GM12878 (cell line): ENCODE measurements around the gene MYO6. TPM values are rescaled to one million over a fixed set of nuclear protein-coding genes. Genes with fewer than 3 reads are reported as not detected.

Experiments used
- BRCA1 ChIP-seq: IDR thresholded peaks from 2 replicates; pipeline ENCODE4 v1.6.1; 2011; ENCODE audit warnings: low read depth, low read length, improper control_type of control experiment
- CEBPB ChIP-seq, 2 experiments: fragments of 150-350 bp in 1 of 2; IDR thresholded peaks; 2 replicates each; pipeline ENCODE4 v1.6.1; 2012 to 2014; ENCODE audit warnings: low read depth in 2 of 2, low read length in 2 of 2, borderline replicate concordance in 1 of 2, inconsistent platforms in 1 of 2
- CREB1 ChIP-seq: IDR thresholded peaks from 2 replicates; pipeline ENCODE4 v1.6.1; 2012; ENCODE audit warnings: low read depth, mild to moderate bottlenecking, inconsistent platforms
- CTCF ChIP-seq, 3 experiments: IDR thresholded peaks in 2 of 3; conservative IDR thresholded peaks in 1 of 3; 2 replicates each; pipeline ENCODE4 v1.5.1; 2011; ENCODE audit warnings: low read depth in 3 of 3, low read length in 3 of 3, mild to moderate bottlenecking in 3 of 3, control low read depth in 2 of 3, moderate library complexity in 2 of 3, inconsistent platforms in 1 of 3, mixed read lengths in 1 of 3; ENCODE audit not compliant: control insufficient read depth in 2 of 3, insufficient read depth in 1 of 3; ENCODE audit errors: extremely low read depth in 1 of 3
- ETV6 ChIP-seq, 2 experiments: fragments of 450-650 bp in 1 of 2; IDR thresholded peaks in 1 of 2; conservative IDR thresholded peaks in 1 of 2; 2 replicates each; pipeline ENCODE4 v1.6.1; 2014; ENCODE audit warnings: antibody characterized with exemption in 1 of 2, borderline replicate concordance in 1 of 2, low read depth in 1 of 2, mild to moderate bottlenecking in 1 of 2, moderate library complexity in 1 of 2
- GATAD2B ChIP-seq: fragments of 450-650 bp; conservative IDR thresholded peaks from 2 replicates; pipeline ENCODE4 v1.6.1; 2017; ENCODE audit warnings: low read depth, mild to moderate bottlenecking, moderate library complexity
- NFYB ChIP-seq: IDR thresholded peaks from 2 replicates; pipeline ENCODE4 v1.6.1; 2011; ENCODE audit warnings: low read depth, mild to moderate bottlenecking, low read length, improper control_type of control experiment, moderate library complexity; ENCODE audit not compliant: insufficient read depth
- NR2C1 ChIP-seq: fragments of 450-650 bp; IDR thresholded peaks from 2 replicates; pipeline ENCODE4 v1.6.1; 2017; ENCODE audit warnings: antibody characterized with exemption, mild to moderate bottlenecking, moderate library complexity
- POLR2AphosphoS5 ChIP-seq: IDR thresholded peaks from 2 replicates; pipeline ENCODE4 v1.6.1; 2011; ENCODE audit warnings: mild to moderate bottlenecking, low read length, inconsistent platforms
- SMARCA5 ChIP-seq: fragments of 450-650 bp; IDR thresholded peaks from 2 replicates; pipeline ENCODE4 v1.6.1; 2017; ENCODE audit warnings: mild to moderate bottlenecking
- WRNIP1 ChIP-seq: IDR thresholded peaks from 2 replicates; pipeline ENCODE4 v1.6.1; 2011; ENCODE audit warnings: low read depth, low read length, improper control_type of control experiment, borderline replicate concordance
- ZSCAN29 ChIP-seq: fragments of 450-650 bp; IDR thresholded peaks from 2 replicates; pipeline ENCODE4 v1.6.1; 2017; ENCODE audit warnings: mild to moderate bottlenecking, moderate library complexity
- polyA plus RNA-seq, 11 experiments: library from polyadenylated mRNA; depleted of rRNA in 4 of 11; unstranded in 6 of 11; stranded (reverse) in 5 of 11; fragments of >200 nt; fragmentation: Nextera tagmentation in 4 of 11; fragmentation: Illumina TruSeq in 1 of 11; extraction: Ambion mirVana in 4 of 11; extraction: Trizol in 1 of 11; gene quantifications; 1 replicate in 1 of 11; 2 replicates in 10 of 11; pipeline versions ENCODE4 v1.2.1 to v1.2.3, GENCODE V29; 2011 to 2016; ENCODE audit warnings: inconsistent platforms in 2 of 11, missing spikeins in 2 of 11, low read depth in 1 of 11
- total RNA-seq, 4 experiments: library from RNA; depleted of rRNA in 3 of 4; stranded (reverse); fragments of >200 nt in 3 of 4; fragmentation: Illumina TruSeq in 1 of 4; extraction: Trizol in 1 of 4; gene quantifications; 2 replicates each; pipeline versions ENCODE4 v1.2.1 to v1.2.3, GENCODE V29; 2013 to 2021
- TF ChIP-seq, protein P1 (sequence below): fragments of 150-350 bp; IDR thresholded peaks from 2 replicates; pipeline ENCODE4 v1.6.1; 2014; ENCODE audit warnings: mild to moderate bottlenecking, low read depth, low read length
- TF ChIP-seq, protein P2 (sequence below): IDR thresholded peaks from 2 replicates; pipeline ENCODE4 v1.6.1; 2012; ENCODE audit warnings: low read length, inconsistent platforms
- TF ChIP-seq, protein P3 (sequence below): fragments of 450-650 bp; IDR thresholded peaks from 2 replicates; pipeline ENCODE4 v1.6.1; 2017; ENCODE audit warnings: low read depth, mild to moderate bottlenecking, moderate library complexity
- TF ChIP-seq, protein P4 (sequence below): IDR thresholded peaks from 2 replicates; pipeline ENCODE4 v1.6.1; 2011; ENCODE audit warnings: borderline replicate concordance, low read depth, mild to moderate bottlenecking, moderate library complexity, low read length; ENCODE audit not compliant: insufficient read depth, poor library complexity, severe bottlenecking
- TF ChIP-seq, protein P5 (sequence below): IDR thresholded peaks from 2 replicates; pipeline ENCODE4 v1.6.1; 2012; ENCODE audit warnings: low read depth, low read length, improper control_type of control experiment

The MYO6 gene
- total and polyA plus RNA-seq, 10 of the 15 experiments (the other 5 are each of a cell fraction or from before 2014, with no cell fraction given): 7.9 to 30.4 (median 16.8) TPM

GRCh38 chr6:75830959-75831885, 82.2 kb downstream of the MYO6 start (continued):
- TF ChIP-seq, protein P1, sequence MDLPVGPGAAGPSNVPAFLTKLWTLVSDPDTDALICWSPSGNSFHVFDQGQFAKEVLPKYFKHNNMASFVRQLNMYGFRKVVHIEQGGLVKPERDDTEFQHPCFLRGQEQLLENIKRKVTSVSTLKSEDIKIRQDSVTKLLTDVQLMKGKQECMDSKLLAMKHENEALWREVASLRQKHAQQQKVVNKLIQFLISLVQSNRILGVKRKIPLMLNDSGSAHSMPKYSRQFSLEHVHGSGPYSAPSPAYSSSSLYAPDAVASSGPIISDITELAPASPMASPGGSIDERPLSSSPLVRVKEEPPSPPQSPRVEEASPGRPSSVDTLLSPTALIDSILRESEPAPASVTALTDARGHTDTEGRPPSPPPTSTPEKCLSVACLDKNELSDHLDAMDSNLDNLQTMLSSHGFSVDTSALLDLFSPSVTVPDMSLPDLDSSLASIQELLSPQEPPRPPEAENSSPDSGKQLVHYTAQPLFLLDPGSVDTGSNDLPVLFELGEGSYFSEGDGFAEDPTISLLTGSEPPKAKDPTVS: no peak
- TF ChIP-seq BRCA1: no peak
- no peak for TF ChIP-seq NFYB
- TF ChIP-seq, protein P2, sequence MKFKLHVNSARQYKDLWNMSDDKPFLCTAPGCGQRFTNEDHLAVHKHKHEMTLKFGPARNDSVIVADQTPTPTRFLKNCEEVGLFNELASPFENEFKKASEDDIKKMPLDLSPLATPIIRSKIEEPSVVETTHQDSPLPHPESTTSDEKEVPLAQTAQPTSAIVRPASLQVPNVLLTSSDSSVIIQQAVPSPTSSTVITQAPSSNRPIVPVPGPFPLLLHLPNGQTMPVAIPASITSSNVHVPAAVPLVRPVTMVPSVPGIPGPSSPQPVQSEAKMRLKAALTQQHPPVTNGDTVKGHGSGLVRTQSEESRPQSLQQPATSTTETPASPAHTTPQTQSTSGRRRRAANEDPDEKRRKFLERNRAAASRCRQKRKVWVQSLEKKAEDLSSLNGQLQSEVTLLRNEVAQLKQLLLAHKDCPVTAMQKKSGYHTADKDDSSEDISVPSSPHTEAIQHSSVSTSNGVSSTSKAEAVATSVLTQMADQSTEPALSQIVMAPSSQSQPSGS: peak; percentile 73
- TF ChIP-seq, protein P3, sequence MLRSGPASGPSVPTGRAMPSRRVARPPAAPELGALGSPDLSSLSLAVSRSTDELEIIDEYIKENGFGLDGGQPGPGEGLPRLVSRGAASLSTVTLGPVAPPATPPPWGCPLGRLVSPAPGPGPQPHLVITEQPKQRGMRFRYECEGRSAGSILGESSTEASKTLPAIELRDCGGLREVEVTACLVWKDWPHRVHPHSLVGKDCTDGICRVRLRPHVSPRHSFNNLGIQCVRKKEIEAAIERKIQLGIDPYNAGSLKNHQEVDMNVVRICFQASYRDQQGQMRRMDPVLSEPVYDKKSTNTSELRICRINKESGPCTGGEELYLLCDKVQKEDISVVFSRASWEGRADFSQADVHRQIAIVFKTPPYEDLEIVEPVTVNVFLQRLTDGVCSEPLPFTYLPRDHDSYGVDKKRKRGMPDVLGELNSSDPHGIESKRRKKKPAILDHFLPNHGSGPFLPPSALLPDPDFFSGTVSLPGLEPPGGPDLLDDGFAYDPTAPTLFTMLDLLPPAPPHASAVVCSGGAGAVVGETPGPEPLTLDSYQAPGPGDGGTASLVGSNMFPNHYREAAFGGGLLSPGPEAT: peak; percentile 23; the same call in 1 of the 2 replicates
- no peak for TF ChIP-seq ZSCAN29
- TF ChIP-seq, protein P4, sequence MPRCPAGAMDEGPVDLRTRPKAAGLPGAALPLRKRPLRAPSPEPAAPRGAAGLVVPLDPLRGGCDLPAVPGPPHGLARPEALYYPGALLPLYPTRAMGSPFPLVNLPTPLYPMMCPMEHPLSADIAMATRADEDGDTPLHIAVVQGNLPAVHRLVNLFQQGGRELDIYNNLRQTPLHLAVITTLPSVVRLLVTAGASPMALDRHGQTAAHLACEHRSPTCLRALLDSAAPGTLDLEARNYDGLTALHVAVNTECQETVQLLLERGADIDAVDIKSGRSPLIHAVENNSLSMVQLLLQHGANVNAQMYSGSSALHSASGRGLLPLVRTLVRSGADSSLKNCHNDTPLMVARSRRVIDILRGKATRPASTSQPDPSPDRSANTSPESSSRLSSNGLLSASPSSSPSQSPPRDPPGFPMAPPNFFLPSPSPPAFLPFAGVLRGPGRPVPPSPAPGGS: peak; percentile 48
- no peak for TF ChIP-seq GATAD2B
- TF ChIP-seq POLR2AphosphoS5: no peak
- TF ChIP-seq SMARCA5: no peak
- 0 out of 2 replicates have a peak, but pooled peaks have one; percentile 18 for TF ChIP-seq NR2C1
- TF ChIP-seq ETV6 (conservative IDR thresholded peaks at IDR 0.05 in 1 of 2, IDR thresholded peaks at IDR 0.05 in 1 of 2; ENCODE audit: borderline replicate concordance in 1 of 2, low read depth in 1 of 2): peak in 1 of 2 experiments; percentile 55; a peak in 1 of 4 replicates
- peak; percentile 73 for TF ChIP-seq CREB1
- no peak for TF ChIP-seq CTCF (IDR thresholded peaks at IDR 0.05 in 2 of 3, conservative IDR thresholded peaks at IDR 0.05 in 1 of 3; ENCODE audit: control insufficient read depth in 2 of 3, extremely low read depth in 1 of 3, insufficient read depth in 1 of 3, low read depth in 3 of 3, low read length in 3 of 3)
- no peak for TF ChIP-seq WRNIP1
- TF ChIP-seq, protein P5, sequence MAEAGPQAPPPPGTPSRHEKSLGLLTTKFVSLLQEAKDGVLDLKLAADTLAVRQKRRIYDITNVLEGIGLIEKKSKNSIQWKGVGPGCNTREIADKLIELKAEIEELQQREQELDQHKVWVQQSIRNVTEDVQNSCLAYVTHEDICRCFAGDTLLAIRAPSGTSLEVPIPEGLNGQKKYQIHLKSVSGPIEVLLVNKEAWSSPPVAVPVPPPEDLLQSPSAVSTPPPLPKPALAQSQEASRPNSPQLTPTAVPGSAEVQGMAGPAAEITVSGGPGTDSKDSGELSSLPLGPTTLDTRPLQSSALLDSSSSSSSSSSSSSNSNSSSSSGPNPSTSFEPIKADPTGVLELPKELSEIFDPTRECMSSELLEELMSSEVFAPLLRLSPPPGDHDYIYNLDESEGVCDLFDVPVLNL: no peak
- peak in 1 of 2 experiments; percentile 47; a peak in 1 of 4 replicates for TF ChIP-seq CEBPB (IDR thresholded peaks at IDR 0.05; ENCODE audit: borderline replicate concordance in 1 of 2, low read depth in 2 of 2, low read length in 2 of 2)
